Measurements from ENCODE around the gene TMX2. TPM values are rescaled to one million over a fixed set of nuclear protein-coding genes. Genes with fewer than 3 reads are reported as not detected.
"Not testable (repeated sequence)": the region's sequence is repeated elsewhere in the genome, so short reads cannot be mapped to it uniquely, and the experiment has no call there.

Gene TMX2
- total RNA-seq, result 76.5 and 79.2 TPM in 2 replicates

- intact Hi-C loops (cut with micrococcal nuclease), result loop anchor here (1.0 to 10.0 kb wide), 14 partner anchors 29 to 1904 kb away; partner anchors contain the start of genes CLP1, FAM111A, SELENOH and SSRP1
These were observed at the start of gene TMX2 for GRCh38 chr11:57712256-57713150. Gene TMX2 (plus strand): TSS chr11:57712593. CDS start chr11:57712619, 26 bp downstream.

GRCh38 chr11:57662893-57663292 is 49.5 kb upstream of the TMX2 start:
- intact Hi-C loops (cut with micrococcal nuclease), result no loop called here

GRCh38 chr11:57663975-57664374 is 48.4 kb upstream of the TMX2 start:
- intact Hi-C loops (cut with micrococcal nuclease), result no loop called here

- intact Hi-C loops (cut with micrococcal nuclease), result loop anchor here (1.0 to 5.0 kb wide), 13 partner anchors 10 to 1950 kb away; partner anchors contain the start of genes CLP1, FAM111A, MED19 and OSBP
These were observed 45.2 kb upstream of the TMX2 start for GRCh38 chr11:57667117-57667735.

GRCh38 chr11:57667736-57668433 is 44.5 kb upstream of the TMX2 start, which contains the start of gene ZDHHC5:
Gene ZDHHC5 (plus strand): TSS chr11:57668114. CDS start chr11:57673091, 4,977 bp downstream.
- intact Hi-C loops (cut with micrococcal nuclease), result loop anchor here (1.0 to 5.0 kb wide), 14 partner anchors 11 to 1949 kb away; partner anchors contain the start of genes CLP1, FAM111A, MED19 and OSBP

GRCh38 chr11:57668434-57668782 is 44.0 kb upstream of the TMX2 start:
- intact Hi-C loops (cut with micrococcal nuclease), result loop anchor here (1.0 to 5.0 kb wide), 2 partner anchors 132 to 1949 kb away; partner anchors contain the start of gene OSBP

- intact Hi-C loops (cut with micrococcal nuclease), result no loop called here
These were observed 38.1 kb upstream of the TMX2 start for GRCh38 chr11:57674251-57674650.

- intact Hi-C loops (cut with micrococcal nuclease), result no loop called here
These were observed 37.0 kb upstream of the TMX2 start for GRCh38 chr11:57675176-57675941.

- intact Hi-C loops (cut with micrococcal nuclease), result no loop called here
These were observed 33.0 kb upstream of the TMX2 start for GRCh38 chr11:57679396-57679795.

- intact Hi-C loops (cut with micrococcal nuclease), result no loop called here
These were observed 31.9 kb upstream of the TMX2 start for GRCh38 chr11:57680552-57680874.

GRCh38 chr11:57681168-57681567 is 31.2 kb upstream of the TMX2 start:
- intact Hi-C loops (cut with micrococcal nuclease), result no loop called here

GRCh38 chr11:57690474-57690873 is 21.9 kb upstream of the TMX2 start:
- intact Hi-C loops (cut with micrococcal nuclease), result not testable (repeated sequence)

GRCh38 chr11:57698843-57699365 is 13.5 kb upstream of the TMX2 start:
- intact Hi-C loops (cut with micrococcal nuclease), result no loop called here

- intact Hi-C loops (cut with micrococcal nuclease), result no loop called here
These were observed 12.6 kb upstream of the TMX2 start for GRCh38 chr11:57699813-57700212.

- intact Hi-C loops (cut with micrococcal nuclease), result no loop called here
These were observed 12.0 kb upstream of the TMX2 start for GRCh38 chr11:57700425-57700824.

- intact Hi-C loops (cut with micrococcal nuclease), result no loop called here
These were observed 9.1 kb upstream of the TMX2 start for GRCh38 chr11:57703341-57703740.

- intact Hi-C loops (cut with micrococcal nuclease), result no loop called here
These were observed 7.5 kb upstream of the TMX2 start for GRCh38 chr11:57704932-57705331.

- intact Hi-C loops (cut with micrococcal nuclease), result not testable (repeated sequence)
These were observed 7.0 kb upstream of the TMX2 start for GRCh38 chr11:57705432-57705831.

GRCh38 chr11:57709802-57710367 is 2.5 kb upstream of the TMX2 start:
- intact Hi-C loops (cut with micrococcal nuclease), result loop anchor here (5.0 to 10.0 kb wide), 2 partner anchors 1432 to 1855 kb away; partner anchors contain the start of gene FAM111A

Data from T-helper 1 cell treated with Interleukin-12 subunit alpha and Interleukin-12 subunit beta and Interleukin-4 antibody, amounts not matched to agents 30 ng/mL and 1 ng/mL, for 36 hours (primary cell).